ENCODE measurements around the gene RALGPS1. TPM values are rescaled to one million over a fixed set of nuclear protein-coding genes. Genes with fewer than 3 reads are reported as not detected.

RALGPS1 gene
- total and polyA plus RNA-seq, 2 donors (not counting 1 experiment from before 2014, with no cell fraction given): 19.7 to 39.9 TPM

- WGBS (ENCODE audit: insufficient coverage): 100% methylated on average over 11 of the region's 11 CpGs
- Mint-ChIP-seq H3K27me3 (no peaks in the 10 kb centered on the region), H3K4me3 (no peak overlapping the region), H3K9me3 (ENCODE audit: insufficient read depth) (no peaks in the 10 kb centered on the region), H3K4me1 (no peaks in the 10 kb centered on the region), H3K27ac (no peak overlapping the region)
- H3K4me1 ChIP-seq (ENCODE audit: control insufficient read depth in 2 of 2, insufficient read depth in 2 of 2, low read length in 2 of 2): no peaks in the 10 kb centered on the region
- no peak overlapping the region for H2AFZ ChIP-seq (ENCODE audit: insufficient read depth, low read depth, low read length, poor library complexity, severe bottlenecking)
- no peaks in the 10 kb centered on the region for H3K79me2 ChIP-seq (ENCODE audit: control insufficient read depth, insufficient read depth, low read length)
- DNase-seq (no peak), ATAC-seq (ENCODE audit: low read depth) (no peak)
- H3K27ac ChIP-seq (ENCODE audit: low read length in 2 of 2): no peak overlapping the region
- no peaks in the 10 kb centered on the region for H3K36me3 ChIP-seq (replicated peaks in 1 of 2; ENCODE audit: control extremely low read depth in 1 of 2, control insufficient read depth in 1 of 2, extremely low read depth in 1 of 2, insufficient read depth in 2 of 2, low read length in 1 of 2)
- no peak overlapping the region for H3K4me2 ChIP-seq (replicated peaks; ENCODE audit: low read depth, low read length, poor library complexity, severe bottlenecking)
- intact Hi-C loops (cut with micrococcal nuclease): no loop called here
- ChIA-PET CTCF (no interaction called here), POLR2A (no interaction called here)
- no peaks in the 10 kb centered on the region for H3K9me3 ChIP-seq (ENCODE audit: control extremely low read depth in 1 of 3, control insufficient read depth in 2 of 3, insufficient read depth in 1 of 3, low read length in 2 of 3)
- H3K4me3 ChIP-seq (ENCODE audit: control extremely low read depth in 1 of 5, extremely low read depth in 1 of 5, insufficient read depth in 1 of 5, low read depth in 2 of 5, low read length in 4 of 5): no peak overlapping the region
- no peaks in the 10 kb centered on the region for H4K20me1 ChIP-seq (ENCODE audit: control insufficient read depth, insufficient read depth, low read length, poor library complexity, severe bottlenecking)
- TF ChIP-seq EZH2 (IDR thresholded peaks at IDR 0.05; ENCODE audit: borderline replicate concordance, insufficient read depth, low read depth, low read length, poor library complexity, severe bottlenecking): no peak
- H3K9ac ChIP-seq (ENCODE audit: low read length): no peak overlapping the region
- H3K27me3 ChIP-seq (replicated peaks in 1 of 4; ENCODE audit: control extremely low read depth in 1 of 4, control insufficient read depth in 3 of 4, insufficient read depth in 4 of 4, low read length in 3 of 4): no peaks in the 10 kb centered on the region
Measured at GRCh38 chr9:127137640-127138360, 223.2 kb downstream of the RALGPS1 start.

DNA sequence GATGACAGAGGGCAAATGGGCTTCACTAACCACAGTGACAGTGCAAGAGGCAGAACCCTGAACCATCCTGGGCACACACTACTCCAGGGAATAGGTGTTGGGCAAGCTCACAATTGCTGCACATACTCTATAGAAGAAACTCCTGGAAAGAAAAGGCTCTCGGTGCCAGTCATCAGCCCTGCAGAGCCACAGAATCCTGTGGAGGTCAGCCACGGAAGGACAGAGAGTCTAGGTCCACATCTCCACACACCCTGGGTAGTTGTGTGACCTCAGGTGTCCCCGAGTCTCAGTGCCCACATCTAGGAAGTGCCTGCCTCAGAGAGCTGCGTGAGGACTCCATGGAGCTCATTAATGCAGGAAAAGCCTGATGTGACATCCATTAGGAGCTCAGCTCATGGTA is 223.9 kb downstream of the RALGPS1 start:
- no peak overlapping the region for H3K4me3 ChIP-seq (ENCODE audit: control extremely low read depth in 1 of 5, extremely low read depth in 1 of 5, insufficient read depth in 1 of 5, low read depth in 2 of 5, low read length in 4 of 5)
- WGBS (ENCODE audit: insufficient coverage): no CpG with 5 or more reads among the region's 4 CpGs
- no peaks in the 10 kb centered on the region for H3K36me3 ChIP-seq (replicated peaks in 1 of 2; ENCODE audit: control extremely low read depth in 1 of 2, control insufficient read depth in 1 of 2, extremely low read depth in 1 of 2, insufficient read depth in 2 of 2, low read length in 1 of 2)
- H3K9ac ChIP-seq (ENCODE audit: low read length): no peak overlapping the region
- no peak for TF ChIP-seq EZH2 (IDR thresholded peaks at IDR 0.05; ENCODE audit: borderline replicate concordance, insufficient read depth, low read depth, low read length, poor library complexity, severe bottlenecking)
- TF ChIP-seq, protein P1, sequence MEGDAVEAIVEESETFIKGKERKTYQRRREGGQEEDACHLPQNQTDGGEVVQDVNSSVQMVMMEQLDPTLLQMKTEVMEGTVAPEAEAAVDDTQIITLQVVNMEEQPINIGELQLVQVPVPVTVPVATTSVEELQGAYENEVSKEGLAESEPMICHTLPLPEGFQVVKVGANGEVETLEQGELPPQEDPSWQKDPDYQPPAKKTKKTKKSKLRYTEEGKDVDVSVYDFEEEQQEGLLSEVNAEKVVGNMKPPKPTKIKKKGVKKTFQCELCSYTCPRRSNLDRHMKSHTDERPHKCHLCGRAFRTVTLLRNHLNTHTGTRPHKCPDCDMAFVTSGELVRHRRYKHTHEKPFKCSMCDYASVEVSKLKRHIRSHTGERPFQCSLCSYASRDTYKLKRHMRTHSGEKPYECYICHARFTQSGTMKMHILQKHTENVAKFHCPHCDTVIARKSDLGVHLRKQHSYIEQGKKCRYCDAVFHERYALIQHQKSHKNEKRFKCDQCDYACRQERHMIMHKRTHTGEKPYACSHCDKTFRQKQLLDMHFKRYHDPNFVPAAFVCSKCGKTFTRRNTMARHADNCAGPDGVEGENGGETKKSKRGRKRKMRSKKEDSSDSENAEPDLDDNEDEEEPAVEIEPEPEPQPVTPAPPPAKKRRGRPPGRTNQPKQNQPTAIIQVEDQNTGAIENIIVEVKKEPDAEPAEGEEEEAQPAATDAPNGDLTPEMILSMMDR (IDR thresholded peaks at IDR 0.05): no peak
- H4K20me1 ChIP-seq (ENCODE audit: control insufficient read depth, insufficient read depth, low read length, poor library complexity, severe bottlenecking): no peaks in the 10 kb centered on the region
- POLR2A ChIA-PET: no interaction called here
- DNase-seq (no peak), ATAC-seq (ENCODE audit: low read depth) (no peak)
- no peaks in the 10 kb centered on the region for H3K79me2 ChIP-seq (ENCODE audit: control insufficient read depth, insufficient read depth, low read length)
- H3K27ac ChIP-seq (ENCODE audit: low read length in 2 of 2): no peak overlapping the region
- no peaks in the 10 kb centered on the region for H3K4me1 Mint-ChIP-seq
- intact Hi-C loops (cut with micrococcal nuclease): no loop called here
- H3K27me3 ChIP-seq (replicated peaks in 1 of 4; ENCODE audit: control extremely low read depth in 1 of 4, control insufficient read depth in 3 of 4, insufficient read depth in 4 of 4, low read length in 3 of 4): no peaks in the 10 kb centered on the region
- no peak overlapping the region for H3K4me2 ChIP-seq (replicated peaks; ENCODE audit: low read depth, low read length, poor library complexity, severe bottlenecking)
- no peaks in the 10 kb centered on the region for H3K9me3 ChIP-seq (ENCODE audit: control extremely low read depth in 1 of 3, control insufficient read depth in 2 of 3, insufficient read depth in 1 of 3, low read length in 2 of 3)
- CTCF ChIA-PET: no interaction called here
- H3K27ac Mint-ChIP-seq: no peak overlapping the region
- no peak overlapping the region for H3K4me3 Mint-ChIP-seq
- H3K4me1 ChIP-seq (ENCODE audit: control insufficient read depth in 2 of 2, insufficient read depth in 2 of 2, low read length in 2 of 2): no peaks in the 10 kb centered on the region
- H3K27me3 Mint-ChIP-seq: no peaks in the 10 kb centered on the region
- H3K9me3 Mint-ChIP-seq (ENCODE audit: insufficient read depth): no peaks in the 10 kb centered on the region
- H2AFZ ChIP-seq (ENCODE audit: insufficient read depth, low read depth, low read length, poor library complexity, severe bottlenecking): no peak overlapping the region

Measured in B cell (primary cell).